Body of pancreas (tissue), 4 donors: ENCODE data around the gene OR51E1.

ENCODE experiments used
- CTCF ChIP-seq, 7 experiments: fragments of 450-650 bp in 4 of 7; fragments of 200-600 bp in 3 of 7; sonication (generic) in 3 of 7; IDR thresholded peaks; one replicate each; pipeline ENCODE4 v1.5.1; 2016 to 2019; ENCODE audit warnings: antibody characterized with exemption in 7 of 7
- POLR2A ChIP-seq, 3 donors: fragments of 450-650 bp; IDR thresholded peaks; one replicate each; pipeline ENCODE4 v1.6.1; 2016; ENCODE audit warnings: antibody characterized with exemption in 3 of 3, mild to moderate bottlenecking in 2 of 3

GRCh38 chr11:4647766-4648165 is 4.0 kb downstream of the OR51E1 start:
- TF ChIP-seq CTCF (IDR thresholded peaks at IDR 0.05), result no peak
- no peak for TF ChIP-seq POLR2A (IDR thresholded peaks at IDR 0.05)
